GM19324 (cell line): ENCODE results near the gene TARS1.

Experiments used
- ATAC-seq: cut with Tn5 transposase; IDR thresholded peaks from one replicate; pipeline ENCODE4 v1.9.1; 2021; ENCODE audit warnings: mild to moderate bottlenecking, moderate library complexity; ENCODE audit not compliant: unreplicated experiment, low FRiP score

TARS1 gene

GRCh38 chr5:33440482-33441240 lies at the start of gene TARS1:
Gene TARS1, plus strand, starts transcription at chr5:33440965. Its CDS starts 122 bp downstream, at chr5:33441087.
- peak; percentile 98 for ATAC-seq

- no peak for ATAC-seq
Measured at GRCh38 chr5:33398501-33398900, 42.3 kb upstream of the TARS1 start.

- ATAC-seq, result peak; percentile 65
Measured at GRCh38 chr5:33400675-33401074, 40.1 kb upstream of the TARS1 start.

- no peak for ATAC-seq
Measured at GRCh38 chr5:33401482-33402390, 39.0 kb upstream of the TARS1 start.

GRCh38 chr5:33403187-33403586 lies 37.6 kb upstream of the TARS1 start:
- no peak for ATAC-seq

- no peak for ATAC-seq
Measured at GRCh38 chr5:33408816-33409215, 31.9 kb upstream of the TARS1 start.

- ATAC-seq, result no peak
Measured at GRCh38 chr5:33409435-33410170, 31.2 kb upstream of the TARS1 start.

GRCh38 chr5:33410221-33410620 lies 30.5 kb upstream of the TARS1 start:
- ATAC-seq, result no peak

GRCh38 chr5:33411498-33411897 lies 29.3 kb upstream of the TARS1 start:
- ATAC-seq, result no peak

- no peak for ATAC-seq
Measured at GRCh38 chr5:33415811-33416354, 24.9 kb upstream of the TARS1 start.

GRCh38 chr5:33417632-33418031 lies 23.1 kb upstream of the TARS1 start:
- no peak for ATAC-seq

- ATAC-seq, result no peak
Measured at GRCh38 chr5:33420946-33421345, 19.8 kb upstream of the TARS1 start.

- no peak for ATAC-seq
Measured at GRCh38 chr5:33422191-33422590, 18.6 kb upstream of the TARS1 start.

- no peak for ATAC-seq
Measured at GRCh38 chr5:33423018-33423630, 17.6 kb upstream of the TARS1 start.

GRCh38 chr5:33425314-33425713 lies 15.5 kb upstream of the TARS1 start:
- no peak for ATAC-seq

- ATAC-seq, result no peak
Measured at GRCh38 chr5:33430983-33431382, 9.8 kb upstream of the TARS1 start.

- no peak for ATAC-seq
Measured at GRCh38 chr5:33432656-33433055, 8.1 kb upstream of the TARS1 start.

GRCh38 chr5:33433303-33434240 lies 7.2 kb upstream of the TARS1 start:
- no peak for ATAC-seq

- peak; percentile 37 for ATAC-seq
Measured at GRCh38 chr5:33435893-33436490, 4.8 kb upstream of the TARS1 start.
